Loucy (cell line): ENCODE measurements around the gene AGBL1.

Experiments used
- EZH2phosphoT487 ChIP-seq: fragments of 200-600 bp; IDR thresholded peaks from 2 replicates; pipeline ENCODE4 v1.6.1; 2018; ENCODE audit warnings: antibody characterized with exemption, mild to moderate bottlenecking, moderate library complexity, borderline replicate concordance
- TF ChIP-seq, protein P1 (sequence below): fragments of 200-600 bp; sonication (generic); conservative IDR thresholded peaks from 2 replicates; pipeline ENCODE4 v1.5.1; 2014; ENCODE audit warnings: mild to moderate bottlenecking, antibody characterized with exemption, low read length

GRCh38 chr15:86316726-86317383 is 237.2 kb downstream of the AGBL1 start:
- TF ChIP-seq, protein P1, sequence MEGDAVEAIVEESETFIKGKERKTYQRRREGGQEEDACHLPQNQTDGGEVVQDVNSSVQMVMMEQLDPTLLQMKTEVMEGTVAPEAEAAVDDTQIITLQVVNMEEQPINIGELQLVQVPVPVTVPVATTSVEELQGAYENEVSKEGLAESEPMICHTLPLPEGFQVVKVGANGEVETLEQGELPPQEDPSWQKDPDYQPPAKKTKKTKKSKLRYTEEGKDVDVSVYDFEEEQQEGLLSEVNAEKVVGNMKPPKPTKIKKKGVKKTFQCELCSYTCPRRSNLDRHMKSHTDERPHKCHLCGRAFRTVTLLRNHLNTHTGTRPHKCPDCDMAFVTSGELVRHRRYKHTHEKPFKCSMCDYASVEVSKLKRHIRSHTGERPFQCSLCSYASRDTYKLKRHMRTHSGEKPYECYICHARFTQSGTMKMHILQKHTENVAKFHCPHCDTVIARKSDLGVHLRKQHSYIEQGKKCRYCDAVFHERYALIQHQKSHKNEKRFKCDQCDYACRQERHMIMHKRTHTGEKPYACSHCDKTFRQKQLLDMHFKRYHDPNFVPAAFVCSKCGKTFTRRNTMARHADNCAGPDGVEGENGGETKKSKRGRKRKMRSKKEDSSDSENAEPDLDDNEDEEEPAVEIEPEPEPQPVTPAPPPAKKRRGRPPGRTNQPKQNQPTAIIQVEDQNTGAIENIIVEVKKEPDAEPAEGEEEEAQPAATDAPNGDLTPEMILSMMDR: no peak
- no peak for TF ChIP-seq EZH2phosphoT487
